Pons (tissue), 1 donor: Measurements from ENCODE around the gene ARL5A.

ENCODE experiments used
- DNase-seq: peaks from one replicate; pipeline ENCODE4 v3.0.0-alpha.2; 2016; ENCODE audit warnings: low spot score

Gene ARL5A

DNA sequence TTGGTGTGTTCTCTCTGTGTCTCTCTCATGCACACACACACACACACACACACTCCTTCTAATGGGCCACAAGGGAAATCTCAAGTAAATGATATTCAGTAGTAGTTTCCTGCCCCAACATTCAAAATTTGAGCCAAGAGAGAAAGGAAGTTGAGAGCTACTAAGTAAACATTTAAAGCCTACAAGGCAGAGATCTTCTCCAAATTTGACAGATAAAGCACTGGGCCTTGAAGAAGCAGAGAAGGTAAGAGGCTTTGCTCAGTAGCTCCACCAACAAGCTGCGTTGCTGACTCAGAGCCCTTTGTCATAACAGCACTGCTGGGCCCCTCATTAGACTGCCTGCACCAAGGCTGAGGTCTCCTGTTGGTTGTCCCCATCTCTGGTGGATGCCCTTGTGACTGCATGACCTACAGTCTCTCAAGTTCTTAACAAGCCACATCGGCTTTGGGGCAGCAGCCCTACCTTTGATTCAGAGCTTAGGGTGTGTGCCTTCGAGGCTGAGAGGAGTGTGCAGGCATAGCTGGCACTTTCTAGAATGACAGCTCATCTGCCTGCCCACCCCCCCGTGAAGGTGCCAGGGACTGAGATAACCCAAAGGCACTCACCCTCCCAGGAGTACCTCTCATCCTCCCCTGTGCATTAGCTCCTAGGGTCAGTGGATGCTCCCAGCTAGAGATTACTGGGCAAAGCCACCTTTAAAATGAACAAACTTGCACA lies 61.6 kb downstream of the ARL5A start:
- DNase-seq = no peak

GRCh38 chr2:151765760-151766410 lies 62.3 kb downstream of the ARL5A start:
- DNase-seq = no peak

GRCh38 chr2:151762694-151763093 lies 65.5 kb downstream of the ARL5A start:
- no peak for DNase-seq

- no peak for DNase-seq
Observed at GRCh38 chr2:151761687-151762086, 66.5 kb downstream of the ARL5A start.

- no peak for DNase-seq
Observed at GRCh38 chr2:151761193-151761592, 67.0 kb downstream of the ARL5A start.

- DNase-seq = no peak
Observed at GRCh38 chr2:151760139-151760650, 68.0 kb downstream of the ARL5A start.

GRCh38 chr2:151758744-151759143 lies 69.5 kb downstream of the ARL5A start:
- DNase-seq = no peak

- no peak for DNase-seq
Observed at GRCh38 chr2:151757861-151758260, 70.4 kb downstream of the ARL5A start.

DNA sequence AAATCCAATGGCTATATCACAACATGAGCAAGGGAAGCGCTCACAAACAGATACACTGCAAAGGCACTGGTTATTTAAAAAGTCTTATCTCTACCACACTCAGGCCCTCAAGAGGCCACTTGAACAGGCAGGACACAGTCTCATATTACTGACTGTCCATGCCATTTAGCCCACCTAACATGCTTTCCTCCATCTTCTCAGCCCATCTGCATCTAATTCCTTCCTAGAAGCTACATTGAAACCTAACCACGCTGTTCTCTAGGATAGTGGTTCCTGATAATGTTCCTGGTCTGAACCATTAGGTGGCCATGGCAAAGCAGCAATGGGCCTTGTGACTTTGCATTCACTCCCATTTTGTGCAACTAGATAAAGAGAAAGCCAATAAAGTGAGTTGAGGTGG lies 71.4 kb downstream of the ARL5A start:
- DNase-seq = no peak

GRCh38 chr2:151754253-151754897 lies 73.8 kb downstream of the ARL5A start:
- no peak for DNase-seq

- no peak for DNase-seq
Observed at GRCh38 chr2:151753540-151753939, 74.7 kb downstream of the ARL5A start.
